CMK (cell line): ENCODE results near the gene MBD3L1.

Experiments
- DNase-seq: peaks from one replicate; pipeline ENCODE4 v3.0.0-alpha.2; 2010; ENCODE audit warnings: low read depth

Gene MBD3L1

GRCh38 chr19:8881512-8881911, 49.3 kb downstream of the MBD3L1 start:
- DNase-seq = no peak

GRCh38 chr19:8884416-8884815, 52.2 kb downstream of the MBD3L1 start:
- DNase-seq = no peak

DNA sequence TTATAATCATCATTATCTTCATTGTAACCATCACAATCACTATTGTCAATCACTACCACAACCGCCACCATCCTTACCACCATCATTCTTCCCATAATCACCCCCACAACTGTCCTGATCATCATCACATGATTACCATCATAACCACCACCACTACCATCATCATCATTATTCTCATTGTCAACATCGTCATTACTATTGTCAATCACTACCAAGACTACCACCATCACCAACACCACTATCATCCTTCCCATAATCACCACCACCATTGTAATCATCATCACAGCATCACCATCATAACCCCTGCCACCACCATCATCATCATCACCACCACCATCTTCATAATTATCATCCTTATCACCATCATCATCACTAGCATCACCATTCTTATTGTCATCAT, 55.2 kb downstream of the MBD3L1 start:
- DNase-seq = no peak

GRCh38 chr19:8890260-8890659, 58.1 kb downstream of the MBD3L1 start:
- no peak for DNase-seq
